NK-92 treated with Interleukin-12 subunit alpha and Interleukin-12 subunit beta, amount 100 ng/mL, for 24 hours (cell line): ENCODE measurements around the gene EMP2.

ENCODE experiments used
- DNase-seq: peaks from one replicate; lab custom pipeline; 2025; lab: John Stamatoyannopoulos, UW

The EMP2 gene

GRCh38 chr16:10485698-10486382 lies 94.6 kb downstream of the EMP2 start:
- DNase-seq = no peak

- no peak for DNase-seq
These were observed 95.2 kb downstream of the EMP2 start for GRCh38 chr16:10485159-10485558.

GRCh38 chr16:10480151-10480550 lies 100.2 kb downstream of the EMP2 start:
- DNase-seq = no peak
